Trophoblast cell (in vitro differentiated cells and primary cell): ENCODE data around the gene BLNK.

Source experiments
- DNase-seq, 2 donors: peaks; one replicate each; pipeline ENCODE4 v3.0.0-alpha.2; 2016
- H2AFZ ChIP-seq: 2 replicates; pipeline ENCODE4 v1.6.1; 2013; ENCODE audit warnings: low read length, moderate library complexity, mild to moderate bottlenecking; ENCODE audit not compliant: insufficient read depth, poor library complexity
- H2AK5ac ChIP-seq: 2 replicates; pipeline ENCODE4 v1.6.1; 2013; ENCODE audit warnings: mild to moderate bottlenecking, low read length
- H2BK120ac ChIP-seq: 2 replicates; pipeline ENCODE4 v1.6.1; 2013; ENCODE audit warnings: low read length, mild to moderate bottlenecking, moderate library complexity; ENCODE audit not compliant: insufficient read depth, poor library complexity
- H2BK12ac ChIP-seq: 2 replicates; pipeline ENCODE4 v1.6.1; 2013; ENCODE audit warnings: mild to moderate bottlenecking, low read length, moderate library complexity
- H2BK5ac ChIP-seq: 2 replicates; pipeline ENCODE4 v1.6.1; 2013; ENCODE audit warnings: low read length, low read depth, moderate library complexity, mild to moderate bottlenecking; ENCODE audit not compliant: poor library complexity
- H3K14ac ChIP-seq: 2 replicates; pipeline ENCODE4 v1.6.1; 2013; ENCODE audit warnings: mild to moderate bottlenecking, low read length
- H3K18ac ChIP-seq: 2 replicates; pipeline ENCODE4 v1.6.1; 2013; ENCODE audit warnings: mild to moderate bottlenecking, low read length
- H3K23ac ChIP-seq: 2 replicates; pipeline ENCODE4 v1.6.1; 2013; ENCODE audit warnings: low read length
- H3K27ac ChIP-seq: 2 replicates; pipeline ENCODE4 v1.5.1; 2013; ENCODE audit warnings: low read depth, mild to moderate bottlenecking, inconsistent platforms, low read length, moderate library complexity
- H3K27me3 ChIP-seq: 2 replicates; pipeline ENCODE4 v1.6.1; 2013; ENCODE audit warnings: inconsistent platforms, mild to moderate bottlenecking, low read length, moderate library complexity; ENCODE audit not compliant: insufficient read depth
- H3K36me3 ChIP-seq, 2 experiments: 1 replicate in 1 of 2; 2 replicates in 1 of 2; pipeline ENCODE4 v1.6.1; 2013; ENCODE audit warnings: low read length in 2 of 2, mild to moderate bottlenecking in 2 of 2, moderate library complexity in 1 of 2; ENCODE audit not compliant: insufficient read depth in 2 of 2, control insufficient read depth in 1 of 2
- H3K4ac ChIP-seq: 2 replicates; pipeline ENCODE4 v1.6.1; 2013; ENCODE audit warnings: low read depth, mild to moderate bottlenecking, low read length, moderate library complexity
- H3K4me1 ChIP-seq, 2 experiments: 1 replicate in 1 of 2; 2 replicates in 1 of 2; pipeline ENCODE4 v1.6.1; 2013; ENCODE audit warnings: low read length in 2 of 2, mild to moderate bottlenecking in 2 of 2, moderate library complexity in 1 of 2; ENCODE audit not compliant: insufficient read depth in 2 of 2, control insufficient read depth in 1 of 2
- H3K4me2 ChIP-seq: 2 replicates; pipeline ENCODE4 v1.6.1; 2013; ENCODE audit warnings: inconsistent platforms, mild to moderate bottlenecking, low read length, moderate library complexity
- H3K4me3 ChIP-seq: 2 replicates; pipeline ENCODE4 v1.5.1; 2013; ENCODE audit warnings: mild to moderate bottlenecking, low read depth, low read length, inconsistent platforms
- H3K79me1 ChIP-seq: one replicate; pipeline ENCODE4 v1.6.1; 2013; ENCODE audit warnings: low read length
- H3K79me2 ChIP-seq: 2 replicates; pipeline ENCODE4 v1.6.1; 2013; ENCODE audit warnings: low read length, mild to moderate bottlenecking; ENCODE audit not compliant: control insufficient read depth, insufficient read depth, poor library complexity
- H3K9ac ChIP-seq: 2 replicates; pipeline ENCODE4 v1.6.1; 2013; ENCODE audit warnings: mild to moderate bottlenecking, low read length
- H3K9me3 ChIP-seq: 2 replicates; pipeline ENCODE4 v1.6.1; 2013; ENCODE audit warnings: low read depth, mild to moderate bottlenecking, control low read depth, inconsistent platforms, low read length; ENCODE audit not compliant: insufficient read depth
- H4K12ac ChIP-seq: 2 replicates; pipeline ENCODE4 v1.6.1; 2013; ENCODE audit warnings: low read depth, mild to moderate bottlenecking, low read length, moderate library complexity
- H4K8ac ChIP-seq: 2 replicates; pipeline ENCODE4 v1.6.1; 2013; ENCODE audit warnings: low read depth, mild to moderate bottlenecking, low read length, moderate library complexity
- H4K91ac ChIP-seq: one replicate; pipeline ENCODE4 v1.6.1; 2013; ENCODE audit warnings: low read depth, mild to moderate bottlenecking, low read length, moderate library complexity
- WGBS: extraction: QIAGEN DNeasy Blood & Tissue Kit; methylation state at CpG from one replicate; pipeline ENCODE4 v1.1.7; 2013; ENCODE audit warnings: missing lambda C conversion rate; ENCODE audit not compliant: insufficient read length, insufficient coverage; ENCODE audit errors: extremely low coverage; 5-methylcytosine and 5-hydroxymethylcytosine counted together

Gene BLNK

GRCh38 chr10:96276426-96276825 is 5.1 kb upstream of the BLNK start:
- H4K8ac ChIP-seq: no peak overlapping the region
- H3K14ac ChIP-seq: no peak overlapping the region
- H3K18ac ChIP-seq: no peak overlapping the region
- no peak overlapping the region for H2BK5ac ChIP-seq
- no peak overlapping the region for H4K91ac ChIP-seq
- DNase-seq: no peak
- H3K36me3 ChIP-seq: no peaks in the 10 kb centered on the region
- no peak overlapping the region for H3K23ac ChIP-seq
- H4K12ac ChIP-seq: no peak overlapping the region
- H2AFZ ChIP-seq: no peak overlapping the region
- H3K4me3 ChIP-seq: no peak overlapping the region
- no peak overlapping the region for H3K9ac ChIP-seq
- no peaks in the 10 kb centered on the region for H3K79me2 ChIP-seq
- H3K4me1 ChIP-seq: peaks cover 2 to 3% of the 10 kb centered on the region in 2 experiments
- H3K4ac ChIP-seq: no peak overlapping the region
- no CpG with 5 or more reads among the region's 6 CpGs for WGBS
- H3K79me1 ChIP-seq: no peaks in the 10 kb centered on the region
- no peaks in the 10 kb centered on the region for H3K27me3 ChIP-seq
- H3K9me3 ChIP-seq: no peaks in the 10 kb centered on the region
- H2AK5ac ChIP-seq: no peak overlapping the region
- no peak overlapping the region for H3K4me2 ChIP-seq
- no peak overlapping the region for H2BK12ac ChIP-seq
- H3K27ac ChIP-seq: no peak overlapping the region
- no peak overlapping the region for H2BK120ac ChIP-seq

GRCh38 chr10:96275685-96276418 is 4.5 kb upstream of the BLNK start:
- Histone ChIP-seq H3K79me2 (no peaks in the 10 kb centered on the region), H3K14ac (no peak overlapping the region), H2BK5ac (no peak overlapping the region), H2BK120ac (no peak overlapping the region), H3K4me2 (no peak overlapping the region), H4K12ac (no peak overlapping the region), H3K18ac (no peak overlapping the region), H3K9me3 (no peaks in the 10 kb centered on the region), H3K27me3 (no peaks in the 10 kb centered on the region), H3K4me3 (no peak overlapping the region), H3K4ac (no peak overlapping the region), H2BK12ac (no peak overlapping the region), H3K4me1 (peaks cover 3 to 4% of the 10 kb centered on the region in 2 experiments), H4K91ac (no peak overlapping the region), H3K36me3 (no peaks in the 10 kb centered on the region), H3K23ac (no peak overlapping the region), H3K9ac (no peak overlapping the region), H2AFZ (no peak overlapping the region), H3K79me1 (no peaks in the 10 kb centered on the region), H2AK5ac (no peak overlapping the region), H4K8ac (no peak overlapping the region), H3K27ac (no peak overlapping the region)
- no peak for DNase-seq
- WGBS: no CpG with 5 or more reads among the region's 2 CpGs

GRCh38 chr10:96272316-96273280 is 1.2 kb upstream of the BLNK start:
- H3K4me3 ChIP-seq: no peak overlapping the region
- no peak overlapping the region for H2BK5ac ChIP-seq
- H3K27ac ChIP-seq: peak overlapping the region; percentile 20
- DNase-seq: peak in 1 of 2 donors; percentile 76
- no peak overlapping the region for H3K14ac ChIP-seq
- H2BK12ac ChIP-seq: no peak overlapping the region
- no peaks in the 10 kb centered on the region for H3K27me3 ChIP-seq
- H3K4me2 ChIP-seq: no peak overlapping the region
- 100% methylated on average over 2 of the region's 8 CpGs for WGBS
- H4K91ac ChIP-seq: no peak overlapping the region
- H4K8ac ChIP-seq: no peak overlapping the region
- peaks cover 3% of the 10 kb centered on the region in 2 experiments for H3K4me1 ChIP-seq
- H4K12ac ChIP-seq: no peak overlapping the region
- H3K23ac ChIP-seq: no peak overlapping the region
- H3K9me3 ChIP-seq: no peaks in the 10 kb centered on the region
- no peak overlapping the region for H2BK120ac ChIP-seq
- no peaks in the 10 kb centered on the region for H3K36me3 ChIP-seq
- H2AFZ ChIP-seq: no peak overlapping the region
- H3K79me2 ChIP-seq: no peaks in the 10 kb centered on the region
- no peak overlapping the region for H2AK5ac ChIP-seq
- H3K9ac ChIP-seq: no peak overlapping the region
- H3K4ac ChIP-seq: no peak overlapping the region
- no peaks in the 10 kb centered on the region for H3K79me1 ChIP-seq
- H3K18ac ChIP-seq: no peak overlapping the region

- Histone ChIP-seq H3K79me1 (no peaks in the 10 kb centered on the region), H4K91ac (no peak overlapping the region), H3K4me3 (no peak overlapping the region), H2BK120ac (no peak overlapping the region), H4K12ac (no peak overlapping the region), H3K9me3 (no peaks in the 10 kb centered on the region), H3K4me2 (no peak overlapping the region), H2BK12ac (no peak overlapping the region), H2AFZ (no peak overlapping the region), H3K14ac (no peak overlapping the region), H3K23ac (no peak overlapping the region), H3K27me3 (no peaks in the 10 kb centered on the region), H3K18ac (no peak overlapping the region), H3K27ac (no peak overlapping the region), H3K9ac (no peak overlapping the region), H3K36me3 (no peaks in the 10 kb centered on the region), H3K79me2 (no peaks in the 10 kb centered on the region), H4K8ac (no peak overlapping the region), H2BK5ac (no peak overlapping the region), H3K4ac (no peak overlapping the region), H3K4me1 (peaks cover 3% of the 10 kb centered on the region in 2 experiments), H2AK5ac (no peak overlapping the region)
- DNase-seq: peak in 1 of 2 donors; percentile 26
- WGBS: no CpG with 5 or more reads among the region's 2 CpGs
Measured at GRCh38 chr10:96270571-96270970, 798 bp downstream of the BLNK start.
